PC-9 (cell line): ENCODE data around the gene DOCK2. TPM values are rescaled to one million over a fixed set of nuclear protein-coding genes. Genes with fewer than 3 reads are reported as not detected.

Experiments used
- BruUV-seq: library from RNA; stranded (reverse); fragments of 400-500 nt; replicated peaks from 2 replicates; lab custom pipeline; 2021; lab: Mats Ljungman, UMichigan
- CTCF ChIA-PET: fragments of 300-600 bp; sonication (Branson Sonifier 250); formaldehyde crosslinking; loops from one replicate; lab custom pipeline; 2022; ENCODE audit warnings: antibody characterized with exemption; lab: Charles Lee
- POLR2A ChIA-PET: fragments of 300-600 bp; sonication (Branson Sonifier 250); formaldehyde crosslinking; loops from one replicate; lab custom pipeline; 2022; ENCODE audit warnings: antibody characterized with exemption; ENCODE audit not compliant: unreplicated experiment; lab: Charles Lee
- DNase-seq, 2 experiments: peaks; one replicate each; pipeline versions ENCODE4 v3.0.0 to v3.0.0-alpha.2; 2015 to 2022; ENCODE audit warnings: mixed read lengths in 1 of 2
- H2AFZ ChIP-seq: fragments of 200-600 bp; sonication (generic); 2 replicates; pipeline ENCODE4 v1.8.1; 2017; ENCODE audit warnings: antibody characterized with exemption
- H3F3A ChIP-seq: fragments of 200-600 bp; sonication (generic); 2 replicates; pipeline ENCODE4 v1.8.1; 2017; ENCODE audit warnings: antibody characterized with exemption, mild to moderate bottlenecking, low read depth; ENCODE audit not compliant: insufficient read depth
- H3K27ac ChIP-seq: fragments of 200-600 bp; sonication (generic); 2 replicates; pipeline ENCODE4 v1.6.1; 2016; ENCODE audit warnings: mixed run types
- H3K27me3 ChIP-seq: fragments of 200-600 bp; sonication (generic); 2 replicates; pipeline ENCODE4 v1.6.1; 2016; ENCODE audit warnings: low read depth, mixed run types; ENCODE audit not compliant: insufficient read depth
- H3K36me3 ChIP-seq: fragments of 200-600 bp; sonication (generic); 2 replicates; pipeline ENCODE4 v1.6.1; 2016; ENCODE audit warnings: low read depth, mixed run types
- H3K4me1 ChIP-seq: fragments of 200-600 bp; sonication (generic); replicated peaks from 2 replicates; pipeline ENCODE4 v1.6.1; 2016; ENCODE audit warnings: mixed run types; ENCODE audit not compliant: insufficient read depth
- H3K4me2 ChIP-seq: fragments of 200-600 bp; sonication (generic); 2 replicates; pipeline ENCODE4 v1.6.1; 2017; ENCODE audit warnings: mixed run types
- H3K4me3 ChIP-seq: fragments of 200-600 bp; sonication (generic); 2 replicates; pipeline ENCODE4 v1.6.1; 2016; ENCODE audit warnings: mixed run types
- H3K79me2 ChIP-seq: fragments of 200-600 bp; sonication (generic); 2 replicates; pipeline ENCODE4 v1.6.1; 2017; ENCODE audit warnings: low read depth, mixed run types
- H3K9me2 ChIP-seq: fragments of 200-600 bp; sonication (generic); 2 replicates; pipeline ENCODE4 v1.8.1; 2017; ENCODE audit warnings: mild to moderate bottlenecking; ENCODE audit not compliant: insufficient read depth
- H3K9me3 ChIP-seq: fragments of 200-600 bp; sonication (generic); 2 replicates; pipeline ENCODE4 v1.8.1; 2016; ENCODE audit warnings: low read depth; ENCODE audit not compliant: insufficient read depth
- H4K20me1 ChIP-seq: fragments of 200-600 bp; sonication (generic); 2 replicates; pipeline ENCODE4 v1.8.1; 2017; ENCODE audit not compliant: insufficient read depth
- CTCF ChIP-seq: fragments of 200-600 bp; sonication (generic); conservative IDR thresholded peaks from 2 replicates; pipeline ENCODE4 v1.6.1; 2017; ENCODE audit warnings: mixed run types, antibody characterized with exemption, mild to moderate bottlenecking, moderate library complexity
- EZH2 ChIP-seq: fragments of 200-600 bp; sonication (generic); IDR thresholded peaks from 2 replicates; pipeline ENCODE4 v1.8.0; 2017; ENCODE audit warnings: antibody characterized with exemption, low read depth
- intact Hi-C: fragments of 100-400 bp; cut with micrococcal nuclease; formaldehyde crosslinking; loops from one replicate; pipeline ENCODE4 v1.10.0; 2022; ENCODE audit not compliant: unreplicated experiment
- total RNA-seq: library from RNA; stranded (reverse); gene quantifications from 2 replicates; pipeline ENCODE4 v1.2.3, GENCODE V29; 2021

The DOCK2 gene
- total RNA-seq, 1 experiment from 2014 or later, result 0.41 TPM

DNA sequence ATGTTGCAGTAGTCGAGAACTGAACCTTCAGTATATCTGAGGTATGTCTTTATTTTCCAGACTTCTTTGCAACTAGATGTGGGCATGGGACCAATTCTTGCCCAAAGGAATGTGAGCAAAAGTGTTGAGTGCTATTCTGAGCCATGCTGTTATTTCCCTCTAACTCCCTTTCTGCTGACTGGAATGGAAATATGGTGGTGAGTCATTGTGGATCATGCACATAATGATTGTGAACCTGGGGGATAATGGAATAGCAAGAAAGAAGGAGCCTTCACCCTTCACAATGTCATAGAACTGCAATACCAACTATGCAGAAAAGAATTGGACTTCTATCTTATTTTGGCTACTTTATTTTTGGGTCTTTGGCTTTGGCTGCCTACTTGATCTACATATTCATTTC, 10.3 kb upstream of the DOCK2 start:
- no peaks in the 10 kb centered on the region; the same call in 1 of the 2 replicates for H3K9me2 ChIP-seq
- H3K4me3 ChIP-seq, result no peak overlapping the region
- 0 out of 2 replicates have a peak, but pooled peaks cover 3% of the 10 kb centered on the region for H3K9me3 ChIP-seq
- no peaks in the 10 kb centered on the region for H3K79me2 ChIP-seq
- peaks cover 9% of the 10 kb centered on the region; the same call in 1 of the 2 replicates for H3K4me1 ChIP-seq
- H2AFZ ChIP-seq, result no peak overlapping the region
- H3F3A ChIP-seq, result no peaks in the 10 kb centered on the region
- no peaks in the 10 kb centered on the region for H3K36me3 ChIP-seq
- no peaks in the 10 kb centered on the region for H4K20me1 ChIP-seq
- intact Hi-C loops, result no loop called here
- no peak overlapping the region for H3K27ac ChIP-seq
- no peaks in the 10 kb centered on the region for H3K27me3 ChIP-seq
- ChIA-PET POLR2A (no interaction called here), CTCF (no interaction called here)
- no peak for DNase-seq
- no peak for TF ChIP-seq EZH2
- TF ChIP-seq CTCF, result no peak
- BruUV-seq, result no TSS peak
- H3K4me2 ChIP-seq, result no peak overlapping the region

GRCh38 chr5:169627551-169627950, 9.5 kb upstream of the DOCK2 start:
- Histone ChIP-seq H4K20me1 (no peaks in the 10 kb centered on the region), H3K79me2 (no peaks in the 10 kb centered on the region), H3K9me2 (no peaks in the 10 kb centered on the region; the same call in 1 of the 2 replicates), H3K27me3 (no peaks in the 10 kb centered on the region), H3K4me3 (no peak overlapping the region), H3K9me3 (0 out of 2 replicates have a peak, but pooled peaks cover 3% of the 10 kb centered on the region), H3K4me1 (peaks cover 9% of the 10 kb centered on the region; the same call in 1 of the 2 replicates), H3K36me3 (no peaks in the 10 kb centered on the region), H3K27ac (no peak overlapping the region), H3F3A (no peaks in the 10 kb centered on the region), H3K4me2 (no peak overlapping the region), H2AFZ (no peak overlapping the region)
- ChIA-PET POLR2A (no interaction called here), CTCF (no interaction called here)
- no peak for DNase-seq
- BruUV-seq, result no TSS peak
- TF ChIP-seq CTCF (no peak), EZH2 (no peak)
- intact Hi-C loops, result no loop called here

DNA sequence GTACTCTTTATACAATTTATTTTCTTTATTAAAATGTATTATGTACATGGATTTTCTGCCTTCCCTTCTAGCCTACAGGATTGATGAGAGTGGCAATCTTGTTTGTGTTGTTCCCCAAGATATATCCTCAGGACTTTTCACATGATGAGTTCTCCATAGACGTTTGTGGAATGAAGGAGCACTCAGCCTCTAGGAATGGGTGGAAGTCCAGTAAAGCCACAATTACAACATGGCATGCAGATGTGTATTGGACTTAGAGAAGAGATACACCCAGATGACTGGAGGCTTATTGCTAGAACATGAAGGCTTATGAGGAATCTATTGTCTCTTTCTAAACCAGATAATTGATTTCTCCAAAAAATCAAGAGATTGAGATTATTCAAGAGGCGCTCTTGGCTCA, 8.2 kb upstream of the DOCK2 start:
- POLR2A ChIA-PET, result no interaction called here

More for the DNA sequence above, 8.2 kb upstream of the DOCK2 start:
- no peak overlapping the region for H2AFZ ChIP-seq
- no peaks in the 10 kb centered on the region for H3F3A ChIP-seq
- CTCF ChIA-PET, result no interaction called here
- no peaks in the 10 kb centered on the region for H3K36me3 ChIP-seq
- no peak overlapping the region for H3K27ac ChIP-seq
- H3K27me3 ChIP-seq, result no peaks in the 10 kb centered on the region
- H3K4me1 ChIP-seq, result peaks cover 9% of the 10 kb centered on the region; the same call in 1 of the 2 replicates
- H4K20me1 ChIP-seq, result no peaks in the 10 kb centered on the region
- intact Hi-C loops, result no loop called here
- H3K79me2 ChIP-seq, result no peaks in the 10 kb centered on the region
- H3K9me2 ChIP-seq, result no peaks in the 10 kb centered on the region; the same call in 1 of the 2 replicates
- no TSS peak for BruUV-seq
- H3K9me3 ChIP-seq, result no peaks in the 10 kb centered on the region
- no peak overlapping the region for H3K4me3 ChIP-seq
- DNase-seq, result no peak
- no peak overlapping the region for H3K4me2 ChIP-seq
- no peak for TF ChIP-seq EZH2
- no peak for TF ChIP-seq CTCF
